Right ventricle myocardium inferior (tissue), 1 donor: ENCODE results near the gene SS18L1. TPM values are rescaled to one million over a fixed set of nuclear protein-coding genes. Genes with fewer than 3 reads are reported as not detected.

Experiments used
- ATAC-seq: fragments of 200-7000 bp; cut with Tn5 transposase; one replicate; pipeline ENCODE4 v1.9.1; 2020; ENCODE audit warnings: mild to moderate bottlenecking, moderate library complexity
- DNase-seq: peaks from one replicate; pipeline ENCODE4 v3.0.0; 2021; ENCODE audit errors: missing footprints
- intact Hi-C: fragments of 100-400 bp; cut with DNase I; formaldehyde crosslinking; loops from one replicate; pipeline ENCODE4 v1.11.0; 2022
- total RNA-seq: library from RNA; stranded (reverse); fragmentation: NEBNext Ultra II Directional; extraction: Animal tissue kit (Norgen Biotek cat#: 25700); gene quantifications from one replicate; pipeline ENCODE4 v1.2.1, GENCODE V29; 2021
- donor health status: DM: no; HTN: yes; CAD: no; lungs with severe emphysema.

SS18L1 gene
- total RNA-seq, 1 donor from 2014 or later, result 7.8 TPM

GRCh38 chr20:62162765-62163484 lies 19.4 kb downstream of the SS18L1 start:
- intact Hi-C loops, result no loop called here
- ATAC-seq, result no peak
- peak; percentile 37 for DNase-seq

GRCh38 chr20:62163485-62163865 lies 19.9 kb downstream of the SS18L1 start:
- DNase-seq, result peak; percentile 45

GRCh38 chr20:62163986-62164762 lies 20.6 kb downstream of the SS18L1 start:
- DNase-seq (peak; percentile 31), ATAC-seq (no peak)

More at GRCh38 chr20:62163485-62163865, 19.9 kb downstream of the SS18L1 start:
- intact Hi-C loops, result no loop called here
- ATAC-seq, result no peak

DNA sequence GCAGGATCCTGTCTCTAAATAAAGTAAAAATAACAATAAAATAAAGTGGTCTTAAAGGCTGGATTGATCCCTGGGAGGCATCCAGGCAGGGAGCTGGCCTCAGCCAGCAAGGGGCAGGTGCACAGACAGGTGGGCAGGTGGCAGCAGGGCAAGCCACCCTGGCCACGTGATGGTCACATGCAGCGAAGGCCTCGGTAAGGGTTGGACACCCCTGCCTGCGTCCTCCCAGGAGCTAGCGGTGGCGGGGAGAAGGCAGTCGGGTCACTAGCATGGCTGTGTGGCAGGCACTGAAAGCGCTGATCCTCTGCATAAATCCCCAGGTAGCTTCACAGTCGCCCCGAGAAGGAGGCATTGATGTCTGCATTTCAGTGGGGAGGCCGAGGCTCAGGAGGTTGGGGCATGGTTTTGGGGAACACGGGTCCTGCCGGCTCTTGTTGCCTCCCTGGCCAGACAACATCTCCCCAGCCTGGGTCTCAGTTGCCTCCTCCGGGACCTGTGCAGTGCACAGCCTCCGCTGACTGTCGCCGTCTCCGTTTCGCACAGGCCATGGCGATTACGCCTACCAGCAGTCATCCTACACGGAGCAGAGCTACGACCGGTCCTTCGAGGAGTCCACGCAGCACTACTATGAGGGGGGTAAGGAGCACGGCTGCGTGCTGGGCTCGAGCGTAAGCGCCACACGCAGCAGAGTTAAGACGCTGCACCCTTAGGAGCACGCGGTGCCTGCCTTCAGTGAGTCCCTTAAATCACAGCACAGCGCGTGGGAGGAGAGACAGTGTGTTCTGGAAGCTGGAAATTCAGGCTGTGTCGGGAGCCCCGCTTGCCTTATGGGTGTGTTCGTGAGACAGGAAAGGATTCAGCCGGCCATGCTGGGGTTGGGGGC lies 21.6 kb downstream of the SS18L1 start:
- DNase-seq, result peak; percentile 39
- intact Hi-C loops, result no loop called here
- ATAC-seq, result no peak

More at GRCh38 chr20:62163986-62164762, 20.6 kb downstream of the SS18L1 start:
- intact Hi-C loops, result no loop called here

GRCh38 chr20:62165762-62166399 lies 22.3 kb downstream of the SS18L1 start:
- DNase-seq, result peak; percentile 69
- ATAC-seq, result peak; percentile 47
- intact Hi-C loops, result no loop called here

GRCh38 chr20:62167474-62167873 lies 23.9 kb downstream of the SS18L1 start:
- intact Hi-C loops, result no loop called here
- no peak for DNase-seq
- no peak for ATAC-seq

DNA sequence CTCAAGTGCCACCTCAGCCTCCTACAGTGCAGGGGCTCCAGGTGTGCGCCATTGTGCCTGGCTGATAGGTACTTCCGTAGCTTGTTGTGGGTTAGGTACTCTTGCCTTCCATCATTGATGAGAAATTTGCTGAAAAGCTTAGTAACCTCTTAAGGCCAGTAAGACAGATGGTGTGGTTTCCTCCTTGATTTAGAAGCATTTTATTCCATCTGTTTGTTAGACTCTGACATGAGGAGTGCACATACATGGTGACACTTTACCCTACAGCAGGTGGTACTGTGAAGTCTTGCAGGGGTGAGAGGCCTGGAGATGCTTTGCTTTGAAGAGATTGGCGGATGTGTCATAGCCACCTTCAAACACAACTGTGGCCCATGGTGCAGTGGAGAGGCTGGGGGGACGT lies 24.5 kb downstream of the SS18L1 start:
- intact Hi-C loops, result no loop called here
- ATAC-seq (no peak), DNase-seq (no peak)

- intact Hi-C loops, result no loop called here
- ATAC-seq (no peak), DNase-seq (peak; percentile 44)
Measured at GRCh38 chr20:62168890-62169435, 25.4 kb downstream of the SS18L1 start.

GRCh38 chr20:62170536-62170935 lies 27.0 kb downstream of the SS18L1 start:
- DNase-seq (peak; percentile 21), ATAC-seq (no peak)
- intact Hi-C loops, result no loop called here

DNA sequence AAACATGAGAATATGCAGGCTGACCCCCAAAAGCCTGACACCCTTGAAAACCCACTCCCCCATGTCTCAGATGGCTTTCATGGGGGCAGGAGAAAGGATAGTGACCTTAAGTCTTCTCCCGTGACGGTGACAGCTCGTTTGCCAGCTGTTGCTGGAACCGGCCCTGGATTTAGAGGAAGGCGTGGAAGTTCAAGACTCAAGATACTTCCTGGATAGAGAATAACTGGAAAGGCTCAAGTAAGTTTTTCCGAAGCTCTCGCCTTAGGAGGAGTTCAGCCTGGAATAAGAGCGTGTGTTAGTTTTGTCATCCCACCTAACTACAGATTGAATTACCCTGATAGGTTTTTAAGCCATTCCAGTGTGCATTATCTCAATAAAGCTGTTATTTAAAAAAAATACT lies 27.7 kb downstream of the SS18L1 start:
- DNase-seq, result no peak
- intact Hi-C loops, result no loop called here
- ATAC-seq, result no peak

DNA sequence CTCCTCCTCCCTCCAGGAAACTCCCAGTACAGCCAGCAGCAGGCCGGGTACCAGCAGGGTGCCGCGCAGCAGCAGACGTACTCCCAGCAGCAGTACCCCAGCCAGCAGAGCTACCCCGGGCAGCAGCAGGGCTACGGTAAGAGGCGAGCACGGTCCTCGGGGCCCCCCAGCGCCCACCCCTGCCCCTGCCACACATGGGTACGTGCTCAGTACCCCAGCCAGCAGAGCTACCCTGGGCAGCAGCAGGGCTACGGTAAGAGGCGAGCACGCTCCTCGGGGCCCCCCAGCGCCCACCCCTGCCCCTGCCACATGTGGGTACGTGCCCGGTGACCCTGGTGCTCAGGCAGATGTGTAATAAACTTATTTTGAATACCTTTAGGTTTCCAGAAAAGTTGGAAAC lies 29.1 kb downstream of the SS18L1 start:
- intact Hi-C loops, result no loop called here
- DNase-seq (no peak), ATAC-seq (no peak)

DNA sequence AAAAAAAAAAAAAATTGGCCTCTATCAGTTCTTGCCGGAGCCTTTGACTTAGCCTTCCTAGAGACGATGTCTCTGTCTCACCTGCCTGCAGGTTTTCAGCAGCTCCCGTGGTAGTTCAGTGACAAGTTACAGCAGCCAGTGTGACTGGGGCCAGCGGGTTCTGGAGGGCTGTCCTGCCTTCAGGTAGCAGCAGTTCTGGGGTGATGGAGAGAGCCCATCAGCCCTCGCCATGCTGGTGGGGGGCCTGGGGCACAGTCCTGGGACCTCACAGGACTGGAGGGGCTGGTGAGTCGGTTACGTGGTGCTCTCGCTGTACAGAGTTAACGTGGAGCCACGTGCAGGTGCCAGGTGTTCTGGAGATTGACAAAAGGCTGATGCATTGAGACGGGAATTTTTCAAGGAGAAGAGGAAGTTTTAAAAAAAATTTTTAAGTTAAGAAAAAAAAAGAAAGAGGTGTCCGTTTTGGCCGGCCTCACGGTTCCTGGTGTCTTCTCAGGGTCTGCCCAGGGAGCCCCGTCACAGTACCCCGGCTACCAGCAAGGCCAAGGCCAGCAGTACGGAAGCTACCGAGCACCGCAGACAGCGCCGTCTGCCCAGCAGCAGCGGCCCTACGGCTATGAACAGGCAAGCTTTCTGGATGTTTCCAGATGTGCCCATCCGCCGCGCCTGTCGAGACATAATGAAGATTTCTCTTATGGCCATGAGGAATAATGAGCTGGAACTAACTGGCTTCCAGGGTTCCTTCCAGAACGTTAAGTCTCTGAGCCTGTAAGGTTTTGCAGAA lies 30.6 kb downstream of the SS18L1 start:
- intact Hi-C loops, result no loop called here
- no peak for ATAC-seq
- DNase-seq, result peak; percentile 17

DNA sequence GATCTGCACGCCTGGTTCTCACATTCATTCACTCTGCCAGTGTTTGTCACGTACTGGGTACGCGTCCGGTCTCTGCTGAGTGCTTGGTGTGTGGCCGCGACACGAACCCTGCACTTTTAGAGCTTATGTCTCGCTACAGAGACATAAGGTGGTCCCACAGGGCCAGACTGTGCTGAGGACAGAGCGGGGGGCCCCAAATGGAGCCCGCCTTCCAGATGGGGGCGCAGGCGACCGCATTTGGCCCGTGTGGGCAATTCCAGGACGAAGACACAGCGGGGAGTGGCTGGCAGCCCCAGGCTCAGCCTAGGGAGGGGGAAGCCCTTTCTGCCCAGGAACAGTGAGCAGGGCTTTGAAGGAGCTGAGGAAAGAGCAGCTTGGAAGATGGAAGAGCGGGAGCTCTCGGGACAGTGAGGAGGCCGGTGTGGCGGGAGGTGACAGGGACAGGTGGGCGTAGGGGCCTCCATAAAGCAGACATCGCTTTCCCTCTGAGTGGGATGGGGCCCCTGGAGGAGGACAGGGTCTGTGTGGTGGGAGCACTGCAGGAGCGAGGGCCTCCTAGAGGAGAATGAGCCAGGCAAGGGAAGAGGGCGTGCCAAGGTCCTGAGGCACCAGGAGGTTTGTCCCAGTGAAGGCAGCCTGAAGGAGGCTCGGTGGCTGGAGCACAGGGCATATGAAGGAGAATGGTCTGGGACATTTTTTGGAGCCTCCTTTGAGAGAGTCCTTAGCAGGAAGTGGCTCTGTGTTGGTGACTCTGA lies 31.5 kb downstream of the SS18L1 start:
- intact Hi-C loops, result no loop called here
- ATAC-seq, result no peak
- DNase-seq, result peak; percentile 57

DNA sequence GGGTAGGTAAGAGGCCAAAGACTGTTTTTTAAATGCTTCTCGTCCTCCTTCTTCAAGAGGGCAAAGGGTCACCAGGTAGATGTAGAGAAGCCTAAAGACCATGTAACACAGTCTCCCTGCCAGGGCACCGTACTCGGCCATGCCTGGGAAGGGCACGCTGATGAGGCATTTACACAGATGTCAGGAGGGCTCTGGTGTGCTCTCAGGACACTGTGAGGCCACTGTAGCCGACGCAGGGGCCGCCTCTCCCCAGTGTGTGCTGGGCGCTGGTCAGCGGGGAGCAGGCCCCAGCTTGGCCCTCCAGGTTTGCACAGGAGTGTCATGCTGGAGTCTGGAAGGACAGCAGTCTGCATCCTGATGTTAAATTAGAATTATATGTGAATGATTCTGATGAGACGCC lies 32.1 kb downstream of the SS18L1 start:
- intact Hi-C loops, result no loop called here
- ATAC-seq (no peak), DNase-seq (peak; percentile 13)

- DNase-seq (peak; percentile 21), ATAC-seq (no peak)
- intact Hi-C loops, result no loop called here
Measured at GRCh38 chr20:62176866-62177265, 33.3 kb downstream of the SS18L1 start.

GRCh38 chr20:62177307-62177706 lies 33.7 kb downstream of the SS18L1 start:
- ATAC-seq (no peak), DNase-seq (no peak)
- intact Hi-C loops, result no loop called here
